GM18907 (cell line): ENCODE data around the gene SLC23A1.
"Not testable (repeated sequence)": the region's sequence is repeated elsewhere in the genome, so short reads cannot be mapped to it uniquely, and the experiment has no call there.

Experiments
- ATAC-seq: cut with Tn5 transposase; IDR thresholded peaks from one replicate; pipeline ENCODE4 v1.9.1; 2021; ENCODE audit warnings: mild to moderate bottlenecking, moderate library complexity; ENCODE audit not compliant: unreplicated experiment

SLC23A1 gene

GRCh38 chr5:139390639-139391569 is 7.8 kb upstream of the SLC23A1 start:
- no peak for ATAC-seq

- peak; percentile 43 for ATAC-seq
Observed at GRCh38 chr5:139389701-139390638, 6.9 kb upstream of the SLC23A1 start, which contains the start of gene MZB1. Gene MZB1 (minus strand): TSS chr5:139389913. CDS start chr5:139389856, 57 bp downstream.

DNA sequence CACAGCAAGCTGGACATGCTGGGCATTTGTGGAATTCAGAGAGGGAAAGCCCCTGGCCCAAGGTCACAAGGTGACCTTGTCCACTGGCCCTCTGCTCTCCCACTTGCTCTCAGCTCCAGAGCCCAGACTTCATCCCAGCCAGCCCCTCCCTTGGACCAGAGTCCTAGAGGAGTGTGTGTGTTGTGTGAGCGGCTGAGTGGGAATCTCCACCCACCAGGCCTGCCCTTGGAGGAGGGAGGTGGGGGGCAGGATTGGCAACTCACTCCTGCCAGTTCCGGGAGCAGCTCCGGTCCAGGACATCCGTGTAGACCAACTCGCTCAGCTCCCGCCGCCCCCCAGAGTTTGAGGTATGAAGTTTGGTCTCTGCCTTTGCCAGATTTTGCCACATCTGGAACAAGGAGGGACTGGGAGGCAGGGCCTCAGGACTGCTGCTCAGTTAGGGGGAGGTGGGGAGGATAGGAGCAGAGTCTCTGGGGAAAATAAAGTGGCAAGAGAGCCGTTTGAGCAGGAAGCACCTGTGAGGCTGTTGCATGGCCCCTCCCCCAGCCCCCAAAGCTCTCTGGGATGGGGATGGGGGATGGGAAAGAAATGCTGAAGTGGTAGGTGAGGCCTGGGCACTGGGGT is 5.2 kb upstream of the SLC23A1 start:
- no peak for ATAC-seq

- no peak for ATAC-seq
Observed at GRCh38 chr5:139387611-139388197, 4.6 kb upstream of the SLC23A1 start.

DNA sequence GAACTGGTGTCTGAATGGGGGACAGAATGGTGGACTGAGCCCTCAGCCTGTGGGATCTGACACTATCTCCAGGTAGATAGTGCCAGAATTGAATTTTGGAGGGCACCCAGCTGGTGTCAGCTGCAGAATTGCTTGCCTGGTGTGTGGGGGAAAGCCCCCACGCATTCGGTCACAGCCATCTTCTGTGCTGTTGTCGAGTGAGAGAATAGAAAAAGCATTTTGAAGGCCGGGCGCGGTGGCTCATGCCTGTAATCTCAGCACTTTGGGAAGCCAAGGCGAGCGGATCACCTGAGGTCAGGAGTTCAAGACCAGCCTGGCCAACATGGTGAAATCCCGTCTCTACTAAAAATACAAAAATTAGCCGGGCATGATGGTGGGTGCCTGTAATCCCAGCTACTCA is 3.9 kb upstream of the SLC23A1 start:
- not testable (repeated sequence) for ATAC-seq

DNA sequence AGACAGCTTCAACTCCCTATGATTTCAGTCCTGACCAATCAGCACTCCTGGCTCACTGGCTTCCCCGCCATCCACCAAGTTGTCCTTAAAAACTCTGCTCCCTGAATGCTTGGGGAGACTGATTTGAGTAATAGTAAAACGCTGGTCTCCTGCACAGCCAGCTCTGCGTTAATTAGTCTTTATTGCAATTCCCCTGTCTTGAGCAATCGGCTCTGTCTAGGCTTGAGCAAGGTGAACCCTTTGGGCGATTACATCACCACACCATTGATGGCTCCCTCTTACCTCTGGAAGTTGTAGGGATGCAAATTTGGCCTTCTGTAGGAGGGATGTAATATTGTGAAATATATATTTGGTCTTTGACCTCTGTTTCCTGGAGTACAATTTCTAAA is 2.9 kb upstream of the SLC23A1 start:
- no peak for ATAC-seq

- no peak for ATAC-seq
Observed at GRCh38 chr5:139385061-139386049, 2.3 kb upstream of the SLC23A1 start.

DNA sequence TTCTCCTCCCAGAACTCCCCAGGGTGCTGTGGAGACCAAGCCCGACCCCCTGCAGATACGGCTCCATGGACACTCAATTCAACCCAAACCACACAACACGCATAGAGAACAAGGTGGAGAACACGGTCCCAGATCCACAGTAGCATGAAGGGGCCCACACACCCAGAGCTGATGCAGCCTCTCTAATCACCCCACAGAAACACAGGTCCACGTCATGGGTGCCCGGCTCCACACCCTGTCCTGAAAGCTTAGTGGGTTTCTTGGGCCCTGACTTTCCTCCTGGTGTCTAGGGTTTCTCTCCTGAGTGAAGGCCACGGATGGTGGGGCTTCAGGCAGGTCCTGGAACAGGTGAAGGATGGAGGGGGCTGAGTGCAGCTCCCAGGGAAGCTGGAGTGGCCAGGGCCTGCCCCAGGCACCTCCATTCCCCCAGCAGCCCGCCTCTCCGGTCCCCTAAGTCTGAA is 1.5 kb upstream of the SLC23A1 start:
- ATAC-seq = no peak

DNA sequence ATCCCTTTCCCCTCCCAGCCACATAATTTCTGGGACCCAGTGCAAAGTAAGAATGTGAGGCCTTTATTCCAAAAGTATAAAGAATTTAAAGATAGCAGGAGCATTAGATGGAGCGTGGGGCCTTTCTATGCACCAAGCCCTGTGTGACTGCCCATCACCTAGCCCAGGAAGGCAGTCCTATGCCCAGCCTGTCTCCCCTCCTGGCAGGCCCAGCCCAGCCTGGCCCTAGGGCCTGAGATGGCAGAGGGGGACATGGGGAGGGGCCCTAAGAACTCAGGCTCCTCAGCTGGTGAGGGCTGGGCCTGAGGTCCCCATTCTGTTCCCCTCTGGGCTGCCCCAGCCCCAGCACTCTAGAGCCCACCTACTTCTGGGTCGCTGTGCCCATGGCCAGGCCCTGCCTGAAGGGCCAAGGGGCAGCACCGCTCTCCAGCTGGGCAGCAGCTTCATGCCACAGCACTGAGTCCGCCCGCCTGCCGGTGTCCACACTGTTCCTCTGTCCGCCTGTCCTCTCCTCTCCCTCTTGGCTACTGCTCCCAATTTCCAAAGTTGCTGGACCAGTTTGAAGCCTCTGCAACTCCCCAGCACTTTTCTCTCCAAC is 995 bp upstream of the SLC23A1 start:
- ATAC-seq = no peak

GRCh38 chr5:139382807-139383206 is 290 bp downstream of the SLC23A1 start:
- no peak for ATAC-seq

- no peak for ATAC-seq
Observed at GRCh38 chr5:139381837-139382761, 998 bp downstream of the SLC23A1 start.

GRCh38 chr5:139379626-139380449 is 3.3 kb downstream of the SLC23A1 start:
- ATAC-seq = no peak

DNA sequence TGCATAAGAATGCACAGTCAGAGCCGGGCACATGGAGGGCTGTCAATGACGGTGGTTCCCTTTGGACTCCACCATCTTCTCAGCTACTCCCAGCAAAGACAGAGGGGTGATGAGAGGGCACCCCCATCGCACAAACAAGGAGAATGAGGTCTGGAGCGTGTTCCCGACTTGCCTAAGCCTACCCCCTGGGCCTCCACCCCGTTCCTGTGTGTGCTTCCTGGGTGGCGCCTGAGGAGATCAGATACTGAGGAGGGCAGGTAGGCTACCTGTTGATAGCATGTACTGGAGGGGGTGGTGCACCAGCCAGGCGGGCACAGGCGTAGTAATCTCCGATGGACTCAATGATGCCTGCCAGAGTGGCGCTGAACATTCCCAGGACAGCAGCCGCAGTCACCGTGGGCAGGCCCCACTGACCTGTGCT is 4.1 kb downstream of the SLC23A1 start:
- no peak for ATAC-seq

DNA sequence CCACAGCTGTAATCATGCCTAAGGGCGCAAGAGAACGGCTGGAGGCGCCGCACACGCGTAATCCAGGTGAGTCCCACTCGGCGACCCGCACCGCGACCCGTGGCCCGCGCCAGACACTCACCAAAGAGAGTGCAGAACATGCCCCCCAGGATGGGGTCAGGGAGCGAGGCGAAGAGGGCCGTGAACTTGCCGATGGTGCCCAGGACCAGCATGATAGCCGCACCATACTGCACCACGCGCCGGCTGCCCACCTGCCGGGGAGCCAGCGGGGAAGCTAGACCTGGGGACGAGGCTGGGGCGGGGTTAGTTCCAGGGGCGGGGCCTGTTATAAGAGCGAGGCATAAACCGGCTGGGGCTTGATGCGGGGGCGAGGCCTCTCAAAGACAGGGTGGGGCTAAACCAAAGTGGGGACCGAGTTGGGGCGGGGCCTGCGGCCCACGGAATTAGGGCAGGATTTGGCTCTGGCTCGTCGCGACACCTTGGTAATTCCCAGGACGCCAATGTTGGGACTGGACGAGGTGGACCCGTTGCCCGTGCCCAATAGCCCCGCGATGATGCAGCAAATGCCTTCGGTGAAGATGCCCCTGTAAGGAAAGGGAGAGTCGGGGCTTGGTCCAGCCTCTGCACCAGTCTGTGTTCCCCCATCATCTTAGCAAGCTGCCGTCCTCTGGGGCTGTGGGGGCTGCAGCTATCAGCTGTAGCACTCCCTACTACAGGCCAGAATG is 4.8 kb downstream of the SLC23A1 start:
- no peak for ATAC-seq

DNA sequence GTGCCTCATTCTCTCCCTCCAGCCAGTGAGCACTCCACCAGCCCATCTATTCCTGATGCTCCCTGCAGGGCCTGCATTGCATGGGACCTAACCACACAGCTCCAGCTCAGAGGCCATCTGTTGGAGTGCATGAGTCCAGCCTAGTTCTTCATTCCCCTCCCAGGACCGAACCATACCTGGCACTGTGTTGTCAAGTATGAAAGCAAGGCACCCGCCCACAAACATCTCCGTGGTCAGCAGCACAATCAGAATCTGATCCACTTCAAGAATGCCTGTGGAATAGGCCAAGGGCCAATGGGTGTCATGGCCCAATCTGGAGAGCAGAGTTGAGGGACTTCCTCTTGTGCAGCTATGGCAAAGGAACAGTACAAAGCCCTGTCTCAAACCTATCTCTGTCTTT is 5.9 kb downstream of the SLC23A1 start:
- ATAC-seq = no peak

DNA sequence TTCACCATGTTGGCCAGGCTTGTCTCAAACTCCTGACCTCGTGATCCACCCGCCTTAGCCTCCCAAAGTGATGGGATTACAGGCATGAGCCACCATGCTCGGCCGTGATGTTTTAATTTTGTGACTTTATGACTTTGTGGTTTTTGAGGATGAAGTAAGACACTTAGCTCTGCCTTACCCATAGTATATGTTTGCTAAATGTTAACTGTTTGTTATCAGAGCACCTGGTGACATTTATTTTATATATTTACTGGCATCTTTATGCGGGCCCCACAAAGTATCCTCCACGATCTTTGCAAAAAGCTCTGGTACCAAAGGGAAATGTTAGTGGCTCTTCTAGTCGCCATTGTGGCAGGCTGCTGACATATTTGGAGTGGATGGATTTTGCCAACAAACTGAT is 6.7 kb downstream of the SLC23A1 start:
- no peak for ATAC-seq
